ENCODE data around the gene CCSER1.

GRCh38 chr4:90209922-90210321, 82.7 kb downstream of the CCSER1 start:
- TF ChIP-seq POLR2AphosphoS5 (IDR thresholded peaks at IDR 0.05; ENCODE audit: low read depth, low read length) (no peak), POLR2A (IDR thresholded peaks at IDR 0.05; ENCODE audit: low read depth, low read length) (no peak)
